Upper lobe of left lung (tissue), 4 donors: ENCODE measurements around the gene RAI1.

Experiments used
- CTCF ChIP-seq, 6 experiments: fragments of 450-650 bp in 4 of 6; fragments of 200-600 bp in 2 of 6; sonication (generic) in 2 of 6; IDR thresholded peaks; one replicate each; pipeline ENCODE4 v1.5.1; 2016 to 2019; ENCODE audit warnings: antibody characterized with exemption in 6 of 6
- EP300 ChIP-seq, 4 donors: sonication (generic); formaldehyde crosslinking; IDR thresholded peaks; one replicate each; pipeline ENCODE4 v1.5.1; 2017; ENCODE audit warnings: antibody characterized with exemption in 4 of 4, control low read depth in 2 of 4
- POLR2A ChIP-seq, 4 donors: fragments of 450-650 bp; IDR thresholded peaks; one replicate each; pipeline ENCODE4 v1.5.1; 2016 to 2017; ENCODE audit warnings: antibody characterized with exemption in 4 of 4, mild to moderate bottlenecking in 2 of 4
- POLR2AphosphoS5 ChIP-seq, 2 donors: sonication (generic); formaldehyde crosslinking; IDR thresholded peaks; one replicate each; pipeline ENCODE4 v1.5.1; 2017; ENCODE audit warnings: antibody characterized with exemption in 2 of 2

GRCh38 chr17:17740615-17741348 lies 59.5 kb downstream of the RAI1 start:
- TF ChIP-seq POLR2AphosphoS5 (IDR thresholded peaks at IDR 0.05): no peak
- no peak for TF ChIP-seq POLR2A (IDR thresholded peaks at IDR 0.05)
- TF ChIP-seq CTCF (IDR thresholded peaks at IDR 0.05): no peak
- no peak for TF ChIP-seq EP300 (IDR thresholded peaks at IDR 0.05)
